ENCODE data around the gene CDK5R2.

CDK5R2 gene

GRCh38 chr2:218990052-218990451 lies 30.6 kb downstream of the CDK5R2 start:
- DNase-seq = no peak

GRCh38 chr2:218990612-218991011 lies 31.1 kb downstream of the CDK5R2 start:
- no peak for DNase-seq

GRCh38 chr2:218991674-218992168 lies 32.3 kb downstream of the CDK5R2 start:
- no peak for DNase-seq

GRCh38 chr2:218992196-218992595 lies 32.7 kb downstream of the CDK5R2 start:
- no peak for DNase-seq

- DNase-seq = no peak
Measured at GRCh38 chr2:218992703-218993344, 33.4 kb downstream of the CDK5R2 start.

- DNase-seq = no peak
Measured at GRCh38 chr2:218993345-218994315, 34.2 kb downstream of the CDK5R2 start, which contains the start of gene CRYBA2. Gene CRYBA2 (minus strand): TSS chr2:218993422. CDS start chr2:218993176, 246 bp downstream.

- no peak for DNase-seq
Measured at GRCh38 chr2:218995561-218995960, 36.1 kb downstream of the CDK5R2 start.

- DNase-seq = peak; percentile 73
Measured at GRCh38 chr2:218995972-218996711, 36.7 kb downstream of the CDK5R2 start.

- peak; percentile 65 for DNase-seq
Measured at GRCh38 chr2:218996937-218997336, 37.5 kb downstream of the CDK5R2 start.

- no peak for DNase-seq
Measured at GRCh38 chr2:218997731-218998130, 38.3 kb downstream of the CDK5R2 start.

GRCh38 chr2:218998414-218999002 lies 39.0 kb downstream of the CDK5R2 start:
- DNase-seq = no peak

GRCh38 chr2:218999021-218999880 lies 39.8 kb downstream of the CDK5R2 start:
- no peak for DNase-seq

- peak; percentile 85 for DNase-seq
Measured at GRCh38 chr2:218999881-219000568, 40.6 kb downstream of the CDK5R2 start.

- no peak for DNase-seq
Measured at GRCh38 chr2:219000569-219000960, 41.1 kb downstream of the CDK5R2 start.

GRCh38 chr2:219001100-219001576 lies 41.7 kb downstream of the CDK5R2 start:
- DNase-seq = no peak

- peak; percentile 94 for DNase-seq
Measured at GRCh38 chr2:219001577-219002394, 42.3 kb downstream of the CDK5R2 start.

- no peak for DNase-seq
Measured at GRCh38 chr2:219002395-219003266, 43.2 kb downstream of the CDK5R2 start.

GRCh38 chr2:219003267-219003634 lies 43.8 kb downstream of the CDK5R2 start:
- peak; percentile 60 for DNase-seq

GRCh38 chr2:219003979-219004378 lies 44.5 kb downstream of the CDK5R2 start:
- DNase-seq = no peak
